ENCODE results near the gene RAB43.

RAB43 gene

DNA sequence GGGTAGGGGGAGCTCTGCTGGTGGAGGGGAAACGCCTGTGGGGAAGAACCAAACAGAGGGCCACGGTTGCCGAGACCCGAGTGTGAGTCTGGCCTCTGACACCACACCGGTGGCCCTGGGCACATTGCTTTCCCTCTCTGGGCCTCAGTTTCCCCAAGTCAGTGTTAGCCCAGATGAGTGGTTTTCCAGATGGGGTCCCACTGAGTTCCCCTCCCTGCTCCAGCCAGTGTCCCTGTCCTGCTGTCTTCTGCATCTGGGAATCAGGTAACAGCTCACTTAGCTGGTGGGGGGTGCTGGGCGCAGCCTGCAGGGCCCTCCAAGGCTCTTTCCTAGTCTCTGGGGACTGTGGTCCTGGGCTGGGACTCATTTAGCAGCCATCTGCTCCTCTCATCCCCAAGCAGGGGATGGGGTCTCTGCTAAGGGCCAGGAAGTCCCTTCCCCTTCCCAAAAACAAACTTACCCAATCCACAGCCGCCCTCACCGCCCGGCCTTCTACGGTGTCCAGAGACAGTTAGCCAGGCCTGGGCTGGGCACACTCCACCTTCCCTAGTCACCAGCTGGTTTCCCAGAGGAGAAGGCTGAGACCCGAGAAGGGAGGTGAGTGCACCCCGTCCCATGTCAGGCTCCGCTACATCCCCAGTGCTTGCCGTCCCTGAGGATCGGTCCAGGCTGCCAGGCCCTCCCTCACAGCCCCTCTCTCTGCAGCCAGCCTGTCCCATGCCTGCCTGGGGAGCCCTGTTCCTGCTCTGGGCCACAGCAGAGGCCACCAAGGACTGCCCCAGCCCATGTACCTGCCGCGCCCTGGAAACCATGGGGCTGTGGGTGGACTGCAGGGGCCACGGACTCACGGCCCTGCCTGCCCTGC is 60.3 kb downstream of the RAB43 start:
- no peak for DNase-seq (ENCODE audit: low read depth in 2 of 2)

DNA sequence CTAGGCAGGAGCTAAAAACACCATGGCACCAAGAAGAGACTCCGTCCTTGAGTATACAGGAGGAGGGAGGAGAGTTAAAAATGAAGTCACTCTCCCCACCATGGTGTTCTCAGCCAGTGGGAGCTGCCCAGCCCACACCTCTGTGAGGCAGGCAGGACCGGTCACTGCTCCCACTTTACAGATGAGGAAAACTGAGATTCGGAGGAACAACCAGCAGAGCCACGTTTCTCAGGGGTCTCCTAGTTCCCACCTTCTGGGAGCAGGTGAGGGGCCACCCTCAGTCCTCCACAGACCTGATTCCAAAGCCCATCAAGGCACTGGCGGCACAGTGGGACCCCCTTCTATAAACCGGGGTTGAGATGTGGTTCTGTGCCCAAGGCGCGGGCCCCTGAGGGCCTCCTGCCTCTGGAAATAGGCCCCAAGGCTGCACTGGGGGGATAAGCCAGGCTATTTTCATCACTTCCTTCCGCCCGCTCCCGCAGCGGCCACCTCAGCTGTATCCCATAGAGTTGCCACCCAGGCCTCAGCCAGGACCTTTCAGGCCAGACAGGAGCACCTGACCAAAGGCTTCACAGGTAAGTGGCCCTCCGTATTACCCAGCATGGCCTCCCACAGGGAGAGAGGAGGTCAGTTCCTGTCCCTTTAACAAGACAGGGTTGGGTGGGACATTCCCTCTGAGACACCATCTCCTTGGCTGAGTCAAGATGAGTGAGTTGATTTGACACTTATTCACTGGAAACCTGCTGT is 61.2 kb downstream of the RAB43 start, which contains the start of gene GP9:
Gene GP9 (plus strand): TSS at position 504 of the 747 bp plus-strand sequence. CDS start 961 bp downstream, outside the sequence.
- no peak for DNase-seq (ENCODE audit: low read depth in 2 of 2)

DNA sequence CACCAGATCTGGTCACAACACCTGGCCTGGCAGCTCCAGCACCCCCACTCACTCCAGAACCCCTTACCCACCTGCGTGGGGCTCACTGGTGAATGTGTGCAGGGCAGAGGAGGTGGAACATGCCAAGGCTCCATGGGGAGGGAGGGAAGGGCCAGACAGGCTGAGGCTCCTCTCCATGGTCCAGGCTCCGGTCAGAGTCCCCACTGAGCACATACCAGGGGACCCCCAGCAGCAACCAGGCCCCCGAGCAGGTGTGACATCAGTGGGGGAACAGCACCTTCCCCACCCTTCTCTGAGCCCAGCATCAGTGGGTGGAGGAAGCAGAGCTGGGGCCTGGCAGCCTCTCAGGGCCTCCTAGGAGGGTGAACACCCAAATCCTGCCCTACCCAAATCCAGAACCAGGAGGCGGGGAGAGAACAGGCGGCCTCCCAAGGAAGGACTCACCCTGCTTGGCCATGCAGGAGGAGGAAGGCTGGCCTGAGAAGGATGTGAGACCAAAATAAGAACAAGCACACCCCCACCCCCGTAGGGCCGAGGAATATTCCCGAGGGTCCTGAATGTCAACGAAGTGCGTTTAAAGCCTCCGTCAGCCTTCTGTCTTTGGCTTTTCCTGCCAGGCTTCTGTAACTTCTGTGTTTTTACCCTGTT is 62.2 kb downstream of the RAB43 start:
- no peak for DNase-seq (ENCODE audit: low read depth in 2 of 2)

DNA sequence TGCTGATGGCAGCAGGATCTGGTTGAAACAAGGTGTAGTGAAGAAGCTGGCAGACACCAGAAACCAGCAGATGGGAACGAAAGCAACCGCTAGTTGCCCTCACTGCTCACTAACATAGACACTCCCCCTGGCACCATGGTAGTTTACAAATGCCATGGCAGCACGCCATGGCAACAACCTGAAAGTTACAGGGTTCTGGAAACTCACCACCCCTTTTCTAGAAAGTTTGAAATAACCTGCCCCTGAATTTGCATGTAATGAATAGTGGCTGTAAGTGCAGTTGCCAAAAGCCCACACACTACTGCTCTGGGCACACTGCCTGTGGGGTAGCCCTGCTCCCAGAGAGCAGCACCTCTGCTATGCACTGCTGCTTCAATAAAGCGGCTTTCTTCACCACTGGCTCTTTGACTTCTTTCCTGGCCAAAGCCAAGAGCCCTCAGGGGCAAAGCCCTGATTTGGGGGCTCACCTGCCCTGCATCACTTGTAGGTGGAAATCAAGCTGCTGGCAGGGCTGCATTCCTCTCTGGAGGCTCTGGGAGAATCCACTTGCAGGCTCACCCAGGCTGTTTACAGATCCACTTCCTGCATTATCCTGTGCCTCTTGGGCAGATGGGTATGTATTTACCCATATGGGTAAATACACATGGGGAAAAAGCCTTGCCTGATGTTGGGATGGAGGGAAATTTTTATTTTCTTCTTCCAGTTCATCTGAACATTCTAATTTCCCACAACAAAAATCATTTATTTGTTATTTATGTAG is 63.0 kb downstream of the RAB43 start:
- DNase-seq (ENCODE audit: low read depth in 2 of 2) = no peak

- DNase-seq (ENCODE audit: low read depth in 2 of 2) = no peak
Observed at GRCh38 chr3:129057249-129057648, 64.4 kb downstream of the RAB43 start.

DNA sequence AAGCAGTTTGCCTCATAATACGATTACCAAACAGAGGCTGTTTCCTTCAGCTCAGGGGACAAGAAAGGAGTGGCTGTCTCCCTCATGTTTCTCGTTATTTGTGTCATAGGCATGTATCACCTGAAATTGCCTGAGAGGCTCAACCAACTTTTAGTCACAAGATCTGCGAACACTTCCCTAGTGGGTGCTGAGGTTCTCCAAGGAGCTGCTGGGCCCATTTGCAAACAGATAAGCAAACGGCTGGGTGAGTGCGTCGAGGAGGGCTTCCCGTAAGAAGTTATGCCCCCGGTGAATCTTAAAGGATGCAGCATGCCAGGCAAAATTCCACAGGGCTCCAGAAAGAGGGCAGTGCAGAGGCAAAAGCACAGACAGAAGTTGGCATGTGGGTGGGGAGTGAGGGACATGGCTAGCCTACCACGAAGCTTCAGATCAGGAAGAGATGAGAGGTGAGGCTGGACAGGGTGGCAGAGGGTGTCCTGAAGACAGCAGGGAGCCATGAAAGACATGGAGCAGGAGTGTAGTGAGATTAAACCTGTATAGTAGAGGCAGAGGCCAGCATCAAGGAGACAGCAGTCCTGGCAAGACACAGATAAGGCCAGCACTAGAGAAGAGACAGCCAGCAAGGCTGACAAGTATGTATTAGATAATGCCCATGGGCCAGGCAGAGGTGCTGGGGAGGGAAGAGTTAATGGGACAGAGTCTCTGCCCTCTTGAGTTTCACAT is 65.0 kb downstream of the RAB43 start:
- no peak for DNase-seq (ENCODE audit: low read depth in 2 of 2)

- DNase-seq (ENCODE audit: low read depth in 2 of 2) = no peak
Observed at GRCh38 chr3:129054605-129055104, 66.9 kb downstream of the RAB43 start.

DNA sequence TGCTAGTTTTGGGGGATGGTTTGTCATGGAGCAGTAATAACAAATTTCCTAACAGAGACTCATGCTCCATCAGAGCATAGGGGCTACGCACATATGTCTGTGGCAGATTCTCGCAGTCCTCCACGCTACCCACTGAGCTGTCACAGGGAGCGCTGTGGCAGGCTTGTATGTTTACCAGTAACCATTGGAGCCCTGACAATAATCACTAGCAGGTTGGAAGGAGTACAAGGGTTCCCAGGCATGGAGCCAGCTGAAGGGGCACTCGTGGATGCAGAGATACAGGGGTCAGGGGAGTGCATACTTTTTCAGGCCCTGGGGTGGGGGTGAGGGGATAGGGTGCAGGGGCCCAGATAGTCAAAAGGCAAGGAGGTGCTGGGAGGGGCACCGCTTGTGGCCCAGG is 68.9 kb downstream of the RAB43 start:
- DNase-seq (ENCODE audit: low read depth in 2 of 2) = no peak

DNA sequence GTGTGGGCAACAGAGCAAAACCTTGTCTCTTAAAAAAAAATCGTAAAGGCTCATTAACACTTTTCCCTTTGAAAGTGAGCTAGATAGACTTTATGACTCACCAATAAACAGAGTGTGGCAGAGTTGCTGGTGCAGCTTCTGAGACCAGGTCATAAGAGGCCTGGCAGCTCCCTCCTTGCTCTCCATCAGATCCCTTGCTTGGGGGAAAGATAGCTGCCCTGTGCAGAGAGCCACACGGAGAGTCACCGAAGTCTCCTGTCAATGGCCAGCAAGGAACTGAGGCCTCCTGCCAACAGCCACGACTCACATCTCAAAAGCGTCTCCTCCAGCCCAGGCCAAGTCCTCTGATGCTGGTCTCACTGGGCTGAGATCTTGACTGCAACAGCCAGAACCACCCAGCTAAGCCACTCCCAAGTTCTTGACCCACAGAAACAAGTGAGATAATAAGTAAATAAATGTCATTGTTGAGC is 69.7 kb downstream of the RAB43 start:
- DNase-seq (ENCODE audit: low read depth in 2 of 2) = no peak

- DNase-seq (ENCODE audit: low read depth in 2 of 2) = no peak
Observed at GRCh38 chr3:129050556-129051295, 70.9 kb downstream of the RAB43 start.

- DNase-seq (ENCODE audit: low read depth in 2 of 2) = no peak
Observed at GRCh38 chr3:129047553-129047839, 74.1 kb downstream of the RAB43 start.

- no peak for DNase-seq (ENCODE audit: low read depth in 2 of 2)
Observed at GRCh38 chr3:129046732-129047552, 74.7 kb downstream of the RAB43 start.

GRCh38 chr3:129046037-129046731 is 75.4 kb downstream of the RAB43 start:
- DNase-seq (ENCODE audit: low read depth in 2 of 2) = no peak

DNA sequence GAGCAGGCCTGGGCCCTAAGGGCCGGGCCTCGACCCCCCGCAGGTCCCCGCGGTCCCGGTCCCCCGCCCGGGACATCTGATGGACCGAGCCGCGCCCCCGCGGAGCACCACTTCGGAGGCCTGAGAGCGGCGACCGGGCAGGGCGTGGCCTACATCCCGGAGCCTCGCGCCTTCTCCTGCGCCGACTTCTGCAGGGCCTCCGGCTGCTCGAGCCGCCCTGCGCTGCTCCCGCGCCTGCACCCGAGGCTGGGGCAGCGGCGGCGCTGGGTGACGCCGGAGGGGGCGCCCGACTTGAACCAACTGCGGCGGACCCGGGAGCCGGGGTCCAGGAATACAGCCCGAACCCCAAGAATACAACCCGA is 75.9 kb downstream of the RAB43 start:
- DNase-seq (ENCODE audit: low read depth in 2 of 2) = no peak

DNA sequence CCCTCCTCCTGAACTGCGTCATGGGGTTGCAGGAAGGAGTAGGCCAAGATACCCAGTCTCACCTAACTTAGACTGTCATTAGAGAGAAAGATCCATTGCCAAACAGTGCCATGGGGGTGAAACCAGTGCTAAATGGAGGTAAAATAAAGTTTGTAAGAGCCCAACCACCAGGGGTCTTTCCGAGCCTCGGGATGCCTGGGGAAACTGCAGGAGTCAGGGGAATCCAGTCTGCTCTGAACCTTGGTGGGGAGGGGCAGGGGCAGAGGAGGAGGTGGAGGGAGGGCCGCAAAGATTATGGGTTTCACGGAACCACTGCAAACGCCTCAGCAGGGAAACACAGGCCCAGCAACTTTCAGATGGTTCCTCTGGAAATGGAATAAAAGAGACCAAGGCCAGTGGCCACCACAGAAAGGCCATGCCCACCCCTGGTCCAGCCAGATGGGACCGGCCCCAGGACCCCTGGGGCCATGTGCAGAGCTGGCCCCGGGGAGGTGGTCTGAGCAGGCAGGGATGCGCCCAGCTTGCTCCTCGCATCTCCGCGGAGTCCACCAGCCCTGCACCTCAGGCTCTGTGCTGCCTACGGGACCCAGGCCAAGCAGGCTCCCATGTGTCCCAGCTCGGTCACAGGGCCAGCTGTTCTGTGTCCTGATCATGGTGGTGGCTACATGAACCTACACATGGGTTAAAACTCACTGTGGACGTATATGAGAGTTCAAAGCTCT is 80.9 kb downstream of the RAB43 start:
- no peak for DNase-seq (ENCODE audit: low read depth in 2 of 2)

- DNase-seq (ENCODE audit: low read depth in 2 of 2) = no peak
Observed at GRCh38 chr3:129040039-129040336, 81.6 kb downstream of the RAB43 start.

- DNase-seq (ENCODE audit: low read depth in 2 of 2) = no peak
Observed at GRCh38 chr3:129039271-129040038, 82.1 kb downstream of the RAB43 start.
